Measurements from ENCODE around the gene THOC2. TPM values are rescaled to one million over a fixed set of nuclear protein-coding genes. Genes with fewer than 3 reads are reported as not detected.
"Not testable (repeated sequence)": the region's sequence is repeated elsewhere in the genome, so short reads cannot be mapped to it uniquely, and the experiment has no call there.

The THOC2 gene
- total and polyA plus RNA-seq, 7 donors: 18.5 to 25.9 (median 20.2) TPM

- Histone ChIP-seq H3K4me1 (peaks cover 15% of the 10 kb centered on the region), H3K27ac (no peak overlapping the region), H3K27me3 (ENCODE audit: insufficient read depth in 3 of 3, low read length in 2 of 3) (no peaks in the 10 kb centered on the region), H3K9me3 (no peaks in the 10 kb centered on the region), H3K36me3 (ENCODE audit: insufficient read depth in 1 of 2, low read depth in 1 of 2) (no peaks in the 10 kb centered on the region), H3K4me3 (no peak overlapping the region)
- DNase-seq (no peak), ATAC-seq (no peak)
- no peak for TF ChIP-seq CTCF (IDR thresholded peaks at IDR 0.05)
- WGBS, 3 donors: 56 to 82% (median 62%) methylated on average over 3 of the region's 3 CpGs
- intact Hi-C loops (cut with DNase I): no loop called here
These were observed 4.3 kb downstream of the THOC2 start for GRCh38 chrX:123728554-123728953.

GRCh38 chrX:123728016-123728415, 4.8 kb downstream of the THOC2 start:
- intact Hi-C loops (cut with DNase I): no loop called here
- Histone ChIP-seq H3K27ac (no peak overlapping the region), H3K36me3 (ENCODE audit: insufficient read depth in 1 of 2, low read depth in 1 of 2) (no peaks in the 10 kb centered on the region), H3K4me3 (no peak overlapping the region), H3K9me3 (no peaks in the 10 kb centered on the region), H3K27me3 (ENCODE audit: insufficient read depth in 3 of 3, low read length in 2 of 3) (no peaks in the 10 kb centered on the region), H3K4me1 (peaks cover 15% of the 10 kb centered on the region)
- DNase-seq (no peak), ATAC-seq (no peak)
- 50 to 58% (median 52%) methylated on average over 3 of the region's 3 CpGs for WGBS, 3 donors
- no peak for TF ChIP-seq CTCF (IDR thresholded peaks at IDR 0.05)

- H3K4me1 ChIP-seq; H3K27me3 ChIP-seq (ENCODE audit: insufficient read depth in 3 of 3, low read length in 2 of 3); intact Hi-C loops (cut with DNase I); H3K9me3 ChIP-seq; H3K27ac ChIP-seq; H3K36me3 ChIP-seq (ENCODE audit: insufficient read depth in 1 of 2, low read depth in 1 of 2); H3K4me3 ChIP-seq; ATAC-seq; DNase-seq: not testable (repeated sequence)
- 87 to 95% (median 92%) methylated on average over 1 of the region's 1 CpG for WGBS, 3 donors
These were observed 10.7 kb downstream of the THOC2 start for GRCh38 chrX:123722193-123722592.

- no peak overlapping the region for H3K27ac ChIP-seq
- H3K27me3 ChIP-seq (ENCODE audit: insufficient read depth in 3 of 3, low read length in 2 of 3): no peaks in the 10 kb centered on the region
- intact Hi-C loops (cut with DNase I): no loop called here
- ATAC-seq (no peak), DNase-seq (no peak)
- no peak overlapping the region for H3K4me3 ChIP-seq
- H3K36me3 ChIP-seq (ENCODE audit: insufficient read depth in 1 of 2, low read depth in 1 of 2): no peaks in the 10 kb centered on the region
- 62 to 89% (median 69%) methylated on average over 2 of the region's 2 CpGs for WGBS, 3 donors
- peaks cover 5% of the 10 kb centered on the region for H3K9me3 ChIP-seq
- no peaks in the 10 kb centered on the region for H3K4me1 ChIP-seq
- no peak for TF ChIP-seq CTCF (IDR thresholded peaks at IDR 0.05)
These were observed 12.4 kb downstream of the THOC2 start for GRCh38 chrX:123720486-123720885.

- Histone ChIP-seq H3K4me1 (no peaks in the 10 kb centered on the region), H3K9me3 (peaks cover 5% of the 10 kb centered on the region), H3K27ac (no peak overlapping the region), H3K36me3 (ENCODE audit: insufficient read depth in 1 of 2, low read depth in 1 of 2) (no peaks in the 10 kb centered on the region), H3K4me3 (no peak overlapping the region), H3K27me3 (ENCODE audit: insufficient read depth in 3 of 3, low read length in 2 of 3) (no peaks in the 10 kb centered on the region)
- ATAC-seq (no peak), DNase-seq (no peak)
- no peak for TF ChIP-seq CTCF (IDR thresholded peaks at IDR 0.05)
- intact Hi-C loops (cut with DNase I): no loop called here
These were observed 19.0 kb downstream of the THOC2 start for GRCh38 chrX:123713841-123714240.
